Stomach (tissue), 9 donors: ENCODE results near the gene PDSS2. TPM values are rescaled to one million over a fixed set of nuclear protein-coding genes. Genes with fewer than 3 reads are reported as not detected.
A peak's percentile ranks its signal among the peaks of the same experiment; 100 is the strongest.

Source experiments
- DNase-seq, 2 donors: peaks; one replicate each; pipeline versions ENCODE4 v3.0.0 to v3.0.0-alpha.2; 2013 to 2019
- H3K27ac ChIP-seq, 5 donors: fragments of 200-600 bp in 4 of 5; sonication (generic) in 4 of 5; one replicate each; pipeline ENCODE4 v1.5.1; 2013 to 2019; ENCODE audit warnings: mild to moderate bottlenecking in 1 of 5, moderate library complexity in 1 of 5
- H3K27me3 ChIP-seq, 3 donors: fragments of 200-600 bp; sonication (generic); one replicate each; pipeline ENCODE4 v1.5.1; 2017 to 2019; ENCODE audit warnings: mixed run types in 1 of 3
- H3K36me3 ChIP-seq, 4 donors: fragments of 200-600 bp; sonication (generic); 1 replicate in 3 of 4; 2 replicates in 1 of 4; pipeline ENCODE4 v1.5.1; 2016 to 2019
- H3K4me1 ChIP-seq, 4 donors: fragments of 200-600 bp; sonication (generic); one replicate each; pipeline ENCODE4 v1.5.1; 2016 to 2019
- H3K4me3 ChIP-seq, 4 donors: fragments of 200-600 bp; sonication (generic) in 3 of 4; one replicate each; pipeline ENCODE4 v1.5.1; 2016 to 2019; ENCODE audit warnings: mild to moderate bottlenecking in 1 of 4
- H3K9me3 ChIP-seq, 4 donors: fragments of 200-600 bp; sonication (generic); one replicate each; pipeline ENCODE4 v1.5.1; 2016 to 2019
- EP300 ChIP-seq: sonication (generic); formaldehyde crosslinking; IDR thresholded peaks from one replicate; pipeline ENCODE4 v1.6.1; 2017; ENCODE audit warnings: antibody characterized with exemption
- POLR2A ChIP-seq, 4 donors: fragments of 450-650 bp; IDR thresholded peaks; one replicate each; pipeline ENCODE4 v1.6.1; 2016; ENCODE audit warnings: antibody characterized with exemption in 4 of 4, control low read depth in 2 of 4, mild to moderate bottlenecking in 1 of 4, moderate library complexity in 1 of 4
- POLR2AphosphoS5 ChIP-seq, 3 donors: sonication (generic); formaldehyde crosslinking; IDR thresholded peaks; one replicate each; pipeline ENCODE4 v1.6.1; 2016; ENCODE audit warnings: antibody characterized with exemption in 3 of 3
- WGBS, 5 donors: extraction: QIAGEN DNeasy Blood & Tissue Kit in 3 of 5; methylation state at CpG; one replicate each; pipeline versions ENCODE4 v1.1.5 to v1.1.7; 2013 to 2018; 5-methylcytosine and 5-hydroxymethylcytosine counted together
- intact Hi-C: fragments of 100-400 bp; cut with DNase I; formaldehyde crosslinking; loops from one replicate; pipeline ENCODE4 v1.15.1; 2023; ENCODE audit warnings: low total_unique reads
- polyA plus RNA-seq, 3 donors: library from polyadenylated mRNA; stranded (reverse); fragments of 200-250 nt; gene quantifications; one replicate each; pipeline ENCODE4 v1.2.3, GENCODE V29; 2013
- total RNA-seq, 5 donors: library from RNA; depleted of rRNA; stranded (reverse); fragments of >200 nt; gene quantifications; one replicate each; pipeline versions ENCODE4 v1.1.0 to v1.2.3, GENCODE V29; 2014 to 2016
- TF ChIP-seq, protein P1 (sequence below), 7 experiments: fragments of 450-650 bp in 4 of 7; fragments of 200-600 bp in 3 of 7; sonication (generic) in 3 of 7; IDR thresholded peaks; one replicate each; pipeline ENCODE4 v1.5.1; 2016 to 2019; ENCODE audit warnings: antibody characterized with exemption in 7 of 7, control low read depth in 2 of 7, mild to moderate bottlenecking in 1 of 7
- donor health status: healthy with polysubstance abuse.
- donor health status: Bipolar disorder and iron deficiency.
- donor health status: healthy.

PDSS2 gene
- total and polyA plus RNA-seq, 8 donors: 4.5 to 26.1 (median 9.8) TPM; not detected in 1

DNA sequence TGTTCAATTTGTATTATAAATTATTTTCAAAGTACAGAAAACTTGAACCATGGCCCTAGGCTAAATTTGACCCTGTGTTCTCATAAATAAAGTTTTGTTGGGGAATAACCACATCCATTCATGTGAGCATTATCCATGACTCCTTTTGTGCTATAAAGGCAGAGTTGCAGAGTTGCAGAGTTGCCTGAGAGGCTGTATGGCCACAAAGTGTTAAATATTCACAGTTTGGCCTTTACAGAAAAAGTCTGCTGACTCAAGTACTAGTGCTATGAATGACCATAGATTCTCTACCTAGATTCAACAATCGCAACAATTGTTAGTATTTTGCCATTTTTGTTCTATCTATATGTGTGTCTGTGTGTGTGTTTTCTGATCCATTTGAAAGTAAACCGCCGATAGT, 297.8 kb downstream of the PDSS2 start:
- intact Hi-C loops: no loop called here
- 95 to 97% (median 95%) methylated on average over 3 of the region's 3 CpGs for WGBS, 5 donors

GRCh38 chr6:107156617-107157016, 302.7 kb downstream of the PDSS2 start:
- Histone ChIP-seq H3K4me1 (peaks cover 0 to 28% (median 11%) of the 10 kb centered on the region in 4 donors), H3K27me3 (no peaks in the 10 kb centered on the region), H3K9me3 (no peaks in the 10 kb centered on the region), H3K4me3 (no peak overlapping the region), H3K36me3 (no peaks in the 10 kb centered on the region), H3K27ac (no peak overlapping the region)
- TF ChIP-seq POLR2A (IDR thresholded peaks at IDR 0.05): no peak
- TF ChIP-seq, protein P1, sequence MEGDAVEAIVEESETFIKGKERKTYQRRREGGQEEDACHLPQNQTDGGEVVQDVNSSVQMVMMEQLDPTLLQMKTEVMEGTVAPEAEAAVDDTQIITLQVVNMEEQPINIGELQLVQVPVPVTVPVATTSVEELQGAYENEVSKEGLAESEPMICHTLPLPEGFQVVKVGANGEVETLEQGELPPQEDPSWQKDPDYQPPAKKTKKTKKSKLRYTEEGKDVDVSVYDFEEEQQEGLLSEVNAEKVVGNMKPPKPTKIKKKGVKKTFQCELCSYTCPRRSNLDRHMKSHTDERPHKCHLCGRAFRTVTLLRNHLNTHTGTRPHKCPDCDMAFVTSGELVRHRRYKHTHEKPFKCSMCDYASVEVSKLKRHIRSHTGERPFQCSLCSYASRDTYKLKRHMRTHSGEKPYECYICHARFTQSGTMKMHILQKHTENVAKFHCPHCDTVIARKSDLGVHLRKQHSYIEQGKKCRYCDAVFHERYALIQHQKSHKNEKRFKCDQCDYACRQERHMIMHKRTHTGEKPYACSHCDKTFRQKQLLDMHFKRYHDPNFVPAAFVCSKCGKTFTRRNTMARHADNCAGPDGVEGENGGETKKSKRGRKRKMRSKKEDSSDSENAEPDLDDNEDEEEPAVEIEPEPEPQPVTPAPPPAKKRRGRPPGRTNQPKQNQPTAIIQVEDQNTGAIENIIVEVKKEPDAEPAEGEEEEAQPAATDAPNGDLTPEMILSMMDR (IDR thresholded peaks at IDR 0.05): no peak
- TF ChIP-seq POLR2AphosphoS5 (IDR thresholded peaks at IDR 0.05): no peak
- intact Hi-C loops: no loop called here
- WGBS, 5 donors: 58 to 71% (median 68%) methylated on average over 2 of the region's 2 CpGs
- no peak for DNase-seq

More for the DNA sequence above, 297.8 kb downstream of the PDSS2 start:
- Histone ChIP-seq H3K27ac (no peak overlapping the region), H3K36me3 (no peaks in the 10 kb centered on the region), H3K27me3 (no peaks in the 10 kb centered on the region), H3K4me1 (no peaks in the 10 kb centered on the region), H3K4me3 (no peak overlapping the region), H3K9me3 (no peaks in the 10 kb centered on the region)
- TF ChIP-seq POLR2A (IDR thresholded peaks at IDR 0.05): no peak
- TF ChIP-seq POLR2AphosphoS5 (IDR thresholded peaks at IDR 0.05): no peak
- TF ChIP-seq, protein P1 (IDR thresholded peaks at IDR 0.05): no peak
- no peak for TF ChIP-seq EP300
- no peak for DNase-seq

DNA sequence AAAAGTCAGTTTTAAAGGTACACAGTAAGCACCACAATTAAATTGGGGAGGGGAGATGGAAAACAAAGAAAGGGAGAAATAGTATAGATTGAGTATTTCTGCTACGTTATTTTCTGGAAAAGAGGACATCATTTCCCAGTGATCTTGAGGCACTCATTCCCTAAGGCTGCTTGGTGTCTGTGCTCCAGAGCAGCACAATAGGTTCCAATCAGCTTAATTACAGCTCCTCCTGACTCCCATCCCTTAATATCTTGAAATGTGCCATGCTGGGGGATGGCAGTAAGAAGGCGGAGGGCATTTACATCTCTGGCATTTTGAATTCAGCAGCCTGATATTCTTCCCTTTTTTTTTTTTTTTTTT, 304.6 kb downstream of the PDSS2 start:
- Histone ChIP-seq H3K4me3 (no peak overlapping the region), H3K4me1 (peaks cover 0 to 30% (median 11%) of the 10 kb centered on the region in 4 donors), H3K27me3 (no peaks in the 10 kb centered on the region), H3K9me3 (no peaks in the 10 kb centered on the region), H3K27ac (no peak overlapping the region), H3K36me3 (no peaks in the 10 kb centered on the region)
- DNase-seq: no peak
- TF ChIP-seq POLR2A (IDR thresholded peaks at IDR 0.05) (no peak), EP300 (no peak), POLR2AphosphoS5 (IDR thresholded peaks at IDR 0.05) (no peak)
- TF ChIP-seq, protein P1 (IDR thresholded peaks at IDR 0.05): no peak
- intact Hi-C loops: no loop called here
- 75 to 94% (median 83%) methylated on average over 2 of the region's 2 CpGs for WGBS, 5 donors

DNA sequence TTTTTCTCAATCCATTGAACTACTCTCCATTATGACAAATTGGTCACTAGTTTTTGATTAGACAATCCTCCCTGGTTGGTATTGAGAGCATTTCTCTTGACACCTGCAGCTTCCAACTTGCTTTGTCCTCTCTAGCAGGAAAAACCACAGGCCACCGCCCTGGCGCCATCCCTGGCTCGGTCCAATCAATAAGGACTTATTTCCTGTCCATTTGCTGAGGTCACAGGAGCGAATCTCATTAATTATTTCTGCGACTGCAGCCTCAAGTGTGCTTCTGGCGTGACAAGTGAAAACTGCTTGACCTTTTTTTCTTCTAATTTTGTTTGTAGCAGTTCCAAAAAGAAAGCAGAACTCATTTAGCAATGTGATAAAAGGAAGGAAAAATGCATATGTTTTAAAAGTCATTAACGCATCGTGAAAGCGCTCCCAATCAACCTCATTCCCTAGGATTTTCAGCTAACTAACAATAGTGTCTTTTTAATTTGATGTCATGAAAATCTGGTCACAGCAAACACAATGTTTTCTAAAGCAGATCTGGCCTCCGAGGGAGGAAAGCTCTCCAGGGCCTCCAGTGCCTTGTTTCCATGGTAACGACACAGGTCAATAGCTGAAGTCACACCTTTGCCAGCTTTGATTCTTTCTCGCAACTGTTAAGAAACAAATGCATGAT, 305.1 kb downstream of the PDSS2 start:
- Histone ChIP-seq H3K4me1 (peaks cover 0 to 30% (median 11%) of the 10 kb centered on the region in 4 donors), H3K27me3 (no peaks in the 10 kb centered on the region), H3K36me3 (no peaks in the 10 kb centered on the region), H3K9me3 (no peaks in the 10 kb centered on the region), H3K27ac (no peak overlapping the region), H3K4me3 (no peak overlapping the region)
- DNase-seq: peak in 1 of 2 donors; percentile 79
- 56 to 77% (median 64%) methylated on average over 12 of the region's 12 CpGs for WGBS, 5 donors
- TF ChIP-seq, protein P1 (IDR thresholded peaks at IDR 0.05): no peak
- TF ChIP-seq POLR2A (IDR thresholded peaks at IDR 0.05): no peak
- TF ChIP-seq EP300: no peak
- TF ChIP-seq POLR2AphosphoS5 (IDR thresholded peaks at IDR 0.05): no peak
- intact Hi-C loops: no loop called here
